NCI-H774 (cell line): ENCODE results near the gene TMEM184A.
A peak's percentile ranks its signal among the peaks of the same experiment; 100 is the strongest.
"Not testable (repeated sequence)": the region's sequence is repeated elsewhere in the genome, so short reads cannot be mapped to it uniquely, and the experiment has no call there.

Experiments
- DNase-seq: peaks from one replicate; lab custom pipeline; 2025; lab: John Stamatoyannopoulos, UW

The TMEM184A gene

GRCh38 chr7:1523208-1523607 lies 32.8 kb downstream of the TMEM184A start:
- DNase-seq: no peak

- no peak for DNase-seq
Observed at GRCh38 chr7:1521456-1521855, 34.5 kb downstream of the TMEM184A start.

GRCh38 chr7:1520539-1521234 lies 35.3 kb downstream of the TMEM184A start:
- DNase-seq: no peak

- not testable (repeated sequence) for DNase-seq
Observed at GRCh38 chr7:1519322-1519922, 36.6 kb downstream of the TMEM184A start.

GRCh38 chr7:1516586-1517251 lies 39.3 kb downstream of the TMEM184A start:
- DNase-seq: no peak

- not testable (repeated sequence) for DNase-seq
Observed at GRCh38 chr7:1515509-1515967, 40.5 kb downstream of the TMEM184A start.

GRCh38 chr7:1514995-1515401 lies 41.0 kb downstream of the TMEM184A start:
- DNase-seq: no peak

- DNase-seq: no peak
Observed at GRCh38 chr7:1514407-1514806, 41.6 kb downstream of the TMEM184A start.

- DNase-seq: no peak
Observed at GRCh38 chr7:1513657-1514095, 42.3 kb downstream of the TMEM184A start.

GRCh38 chr7:1512781-1513656 lies 43.0 kb downstream of the TMEM184A start:
- no peak for DNase-seq

- no peak for DNase-seq
Observed at GRCh38 chr7:1511444-1512422, 44.3 kb downstream of the TMEM184A start.

GRCh38 chr7:1510780-1511154 lies 45.2 kb downstream of the TMEM184A start:
- DNase-seq: no peak

- no peak for DNase-seq
Observed at GRCh38 chr7:1509226-1509625, 46.8 kb downstream of the TMEM184A start.

- DNase-seq: no peak
Observed at GRCh38 chr7:1508277-1508758, 47.7 kb downstream of the TMEM184A start.

- peak; percentile 51 for DNase-seq
Observed at GRCh38 chr7:1505731-1506550, 50.1 kb downstream of the TMEM184A start.

- peak; percentile 95 for DNase-seq
Observed at GRCh38 chr7:1503816-1504775, 51.9 kb downstream of the TMEM184A start, which contains the start of gene INTS1. Gene INTS1, minus strand, starts transcription at chr7:1504389. Its CDS starts 429 bp downstream, at chr7:1503960.

GRCh38 chr7:1503390-1503789 lies 52.6 kb downstream of the TMEM184A start:
- DNase-seq: no peak

GRCh38 chr7:1502845-1503244 lies 53.2 kb downstream of the TMEM184A start:
- DNase-seq: no peak
